Stimulated activated CD4-positive, alpha-beta T cell treated with anti-CD3 and anti-CD28 coated beads, Interleukin-12 subunit alpha, Interleukin-12 subunit beta, amount 100 ng/mL, for 24 hours (primary cell): ENCODE measurements around the gene DAZ1.
"Not testable (repeated sequence)": the region's sequence is repeated elsewhere in the genome, so short reads cannot be mapped to it uniquely, and the experiment has no call there.

Experiments used
- DNase-seq, 2 experiments: peaks; one replicate each; pipeline ENCODE4 v3.0.0-alpha.2; 2020; ENCODE audit warnings: low read depth in 2 of 2

DAZ1 gene

GRCh38 chrY:23198908-23199307 is at the start of gene DAZ1:
Gene DAZ1 (minus strand): TSS chrY:23199008. CDS start chrY:23198800, 208 bp downstream.
- DNase-seq: not testable (repeated sequence)

DNA sequence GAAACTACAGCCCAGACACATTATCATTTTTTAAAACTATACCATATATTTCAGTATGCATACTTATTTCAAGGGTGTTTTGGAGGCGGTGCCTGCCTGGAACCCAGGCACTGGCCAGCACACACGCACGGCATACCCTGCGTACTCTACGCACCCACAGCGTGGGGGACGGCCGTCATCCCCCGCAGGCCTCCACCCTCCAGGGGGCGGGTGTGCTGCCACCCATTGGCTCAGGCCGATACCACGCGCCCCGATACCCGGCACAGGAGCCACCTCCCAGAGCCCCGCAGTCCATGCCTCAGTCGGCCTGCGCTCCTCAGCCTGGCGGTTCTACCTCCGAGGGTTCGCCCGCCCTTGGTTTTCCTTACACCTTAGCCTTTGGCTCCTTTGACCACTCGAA is 20.4 kb upstream of the DAZ1 start, which contains the start of gene DAZ2:
Gene DAZ2 (plus strand): TSS at position 301 of the 400 bp plus-strand sequence. CDS start 208 bp downstream, outside the sequence.
- DNase-seq: not testable (repeated sequence)

- DNase-seq: not testable (repeated sequence)
Observed at GRCh38 chrY:23210681-23211080, 11.9 kb upstream of the DAZ1 start.

GRCh38 chrY:23209802-23210495 is 11.1 kb upstream of the DAZ1 start:
- not testable (repeated sequence) for DNase-seq

DNA sequence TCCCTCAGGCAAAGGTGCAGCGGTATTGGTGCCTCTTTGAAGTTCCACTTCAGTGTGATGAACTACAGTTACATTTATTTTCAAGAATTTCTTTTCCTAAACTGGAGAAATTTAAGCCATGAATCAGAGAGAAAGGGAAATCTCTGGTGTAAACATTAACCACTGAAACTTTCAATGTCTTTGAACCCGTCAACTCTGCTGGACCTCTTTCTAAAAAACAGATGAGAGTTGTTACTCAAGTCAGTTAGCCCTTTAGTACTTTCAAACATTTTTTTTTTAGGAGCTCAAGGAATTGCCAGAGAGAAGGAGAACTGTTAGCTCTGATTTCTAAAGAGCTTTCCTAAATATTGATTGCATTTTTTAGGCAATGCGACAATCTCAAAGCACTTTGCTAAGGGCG is 8.6 kb upstream of the DAZ1 start:
- not testable (repeated sequence) for DNase-seq
